Tongue (tissue), 2 donors: Measurements from ENCODE around the gene MS4A15. TPM values are rescaled to one million over a fixed set of nuclear protein-coding genes. Genes with fewer than 3 reads are reported as not detected.
A peak's percentile ranks its signal among the peaks of the same experiment; 100 is the strongest.

Experiments used
- DNase-seq: peaks from one replicate; pipeline ENCODE4 v3.0.0-alpha.2; 2015
- total RNA-seq: library from RNA; depleted of rRNA; stranded (reverse); fragments of >200 nt; gene quantifications from one replicate; pipeline ENCODE4 v1.2.3, GENCODE V29; 2014

MS4A15 gene
- total RNA-seq, 1 donor from 2014 or later: not detected

DNA sequence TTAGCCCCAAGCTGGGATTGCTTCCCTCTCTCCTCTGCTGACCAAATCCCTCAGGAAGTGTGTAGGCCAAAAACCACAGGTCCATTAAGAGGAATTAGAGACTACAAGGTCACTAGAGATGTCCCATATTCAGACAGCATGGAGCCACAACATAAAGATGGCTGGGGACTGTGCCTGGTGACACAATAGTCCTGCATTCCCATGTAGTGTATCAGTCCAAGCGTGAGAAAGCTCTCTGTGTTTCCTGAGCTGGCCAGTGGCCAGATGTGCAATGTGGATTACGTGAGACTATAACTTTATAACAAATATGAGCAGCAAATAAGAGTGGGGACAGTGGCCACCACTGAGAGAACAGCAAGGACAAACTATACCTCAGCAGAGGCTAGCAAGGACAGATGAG, 20.9 kb downstream of the MS4A15 start:
- DNase-seq: peak; percentile 36

DNA sequence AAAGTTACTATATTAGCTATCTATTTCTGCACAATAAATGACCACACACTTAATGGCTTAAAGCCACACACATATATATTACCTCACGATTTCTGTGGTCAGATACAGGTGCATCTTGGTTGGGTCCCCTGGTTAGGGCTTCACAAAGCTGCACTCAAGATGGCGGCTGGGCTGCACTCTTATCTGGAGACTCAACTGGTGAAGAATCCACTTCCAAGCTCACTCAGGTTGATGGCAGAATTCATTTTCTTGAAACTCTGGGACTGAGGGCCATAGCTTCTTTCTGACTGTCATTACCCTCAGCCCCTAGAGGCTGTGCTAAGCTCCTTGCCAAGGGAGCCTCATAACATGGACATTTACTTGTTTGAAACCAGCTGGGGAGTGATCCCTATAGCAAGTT, 23.4 kb downstream of the MS4A15 start:
- DNase-seq: no peak

DNA sequence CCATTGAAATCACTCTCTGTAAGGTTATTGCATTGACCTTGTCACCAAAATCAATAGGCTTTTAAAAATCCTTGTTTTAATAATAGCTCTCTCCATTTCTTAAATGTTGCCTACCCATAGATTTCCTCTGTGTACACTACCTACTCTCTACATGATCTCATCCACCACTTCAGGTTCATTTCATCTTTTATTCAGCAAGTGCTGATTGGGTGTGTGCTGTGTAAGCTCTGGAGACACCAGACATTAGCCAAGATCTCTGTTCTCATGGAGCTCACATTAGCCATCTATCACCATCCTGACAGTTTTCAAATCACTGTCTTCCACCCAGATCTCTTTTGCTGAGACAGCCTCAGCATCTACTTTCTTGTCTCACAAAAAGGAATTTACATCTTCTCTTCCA, 24.1 kb downstream of the MS4A15 start:
- DNase-seq: no peak

DNA sequence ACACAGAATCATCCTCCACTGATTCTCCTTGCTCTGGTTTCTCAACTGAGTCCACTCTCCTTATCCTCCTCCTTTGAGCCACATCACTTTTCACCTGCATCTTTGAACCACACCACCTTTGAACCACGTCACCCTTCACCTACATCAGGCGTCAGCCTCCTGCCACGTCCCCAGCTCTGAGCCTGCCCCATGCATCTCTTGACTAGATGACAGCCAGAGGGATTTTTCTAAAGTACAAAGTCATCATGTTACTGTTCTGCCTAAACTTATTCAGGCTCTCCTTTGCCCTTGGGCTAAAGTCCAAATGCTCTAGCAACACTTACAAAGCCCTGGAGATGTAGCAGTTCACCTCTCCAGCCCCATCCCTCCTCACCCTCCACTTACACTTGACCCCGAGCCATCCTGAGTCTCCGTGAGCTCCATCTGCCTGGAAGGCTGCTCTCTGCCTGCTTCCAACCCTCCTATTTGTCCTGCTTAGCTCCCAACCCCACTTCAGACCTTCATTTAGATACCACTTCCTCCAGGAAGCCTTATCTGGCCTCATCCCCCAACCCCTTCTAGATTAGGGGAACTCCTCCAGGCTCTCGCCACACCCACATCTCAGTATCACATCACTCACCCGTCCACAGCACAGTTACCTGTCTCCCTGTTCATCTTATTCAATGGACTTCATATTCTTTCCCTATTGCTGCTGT, 24.8 kb downstream of the MS4A15 start:
- DNase-seq: no peak

DNA sequence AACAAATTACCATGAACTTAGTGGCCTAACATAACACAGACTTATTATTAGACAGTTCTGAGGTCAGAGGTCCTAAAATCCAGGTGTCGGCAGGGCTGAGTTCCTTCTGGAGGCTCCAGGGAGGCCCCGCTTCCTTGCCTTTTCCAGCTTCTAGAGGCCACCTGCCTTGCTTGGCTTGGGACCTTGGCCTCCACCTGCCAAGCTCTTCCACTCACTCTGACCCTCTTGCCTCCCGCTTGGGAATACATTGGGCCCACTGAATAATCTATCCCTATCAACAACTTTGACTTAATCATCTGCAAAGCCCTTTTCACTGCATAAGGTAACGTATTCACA, 25.3 kb downstream of the MS4A15 start:
- DNase-seq: no peak

DNA sequence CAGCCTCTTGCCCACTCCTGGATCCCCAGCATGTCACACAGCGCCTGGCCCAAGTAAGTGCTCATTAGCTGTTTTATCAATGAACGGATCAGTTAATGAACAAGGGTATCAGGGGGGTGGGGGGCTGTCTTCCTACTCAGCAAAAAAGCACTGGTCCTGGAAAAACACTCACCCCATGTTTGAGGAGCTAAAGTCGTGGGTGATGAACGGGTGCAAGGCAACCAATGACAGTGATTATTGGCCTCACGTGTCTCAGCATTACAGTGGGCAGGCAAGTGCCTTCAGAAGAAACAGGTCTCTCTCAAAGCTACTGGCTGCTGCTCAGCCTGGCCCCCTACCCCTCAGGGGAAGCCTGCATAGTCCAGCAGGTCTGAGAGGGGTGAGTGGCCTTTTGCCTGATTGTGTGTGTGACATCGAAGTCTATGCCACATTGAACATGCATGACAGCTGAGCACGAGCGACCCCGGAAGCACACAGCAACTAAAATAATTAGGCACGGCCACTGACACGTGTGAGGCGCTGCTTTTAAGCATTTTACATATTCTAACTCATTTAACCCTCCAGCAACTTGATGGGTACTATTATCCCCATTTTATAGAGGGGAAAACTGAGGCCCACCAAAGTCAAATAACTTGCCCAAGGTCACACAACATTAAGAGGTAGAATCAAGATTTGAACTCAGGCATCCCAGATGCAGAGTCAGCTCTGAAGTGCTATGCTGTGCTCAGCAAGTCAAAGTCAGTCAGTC, 25.9 kb downstream of the MS4A15 start:
- no peak for DNase-seq

DNA sequence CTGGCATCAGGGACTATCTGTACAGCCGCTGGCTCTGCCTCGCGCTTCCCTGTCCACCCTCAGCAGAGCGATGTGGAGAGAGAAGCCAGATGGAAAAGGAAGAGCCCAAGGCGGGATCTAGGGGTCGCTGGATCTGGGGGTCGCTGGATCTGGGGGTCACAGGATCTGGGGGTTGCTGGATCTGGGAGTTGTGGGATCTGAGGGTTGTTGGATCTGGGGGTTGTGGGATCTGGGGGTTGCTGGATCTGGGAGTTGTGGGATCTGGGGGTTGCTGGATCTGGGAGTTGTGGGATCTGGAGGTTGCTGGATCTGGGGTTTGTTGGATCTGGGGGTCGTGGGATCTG, 26.4 kb downstream of the MS4A15 start:
- DNase-seq: no peak

DNA sequence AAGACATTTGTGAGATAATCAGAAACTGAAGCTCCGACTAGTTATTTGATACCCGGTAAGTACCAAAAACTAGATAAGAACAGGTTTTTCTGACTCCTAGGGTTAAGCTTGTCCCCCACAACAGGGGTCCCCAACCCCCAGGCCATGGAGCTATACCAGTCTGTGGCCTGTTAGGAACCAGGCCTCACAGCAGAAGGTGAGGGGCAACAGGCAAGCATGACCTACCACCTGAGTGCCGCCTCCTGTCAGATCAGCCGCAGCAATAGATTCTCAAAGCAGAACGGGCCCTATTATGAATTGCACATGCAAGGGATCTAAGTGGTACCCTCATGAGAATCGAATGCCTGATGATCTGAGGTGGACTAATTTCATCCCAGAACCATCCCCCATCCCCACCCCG, 27.2 kb downstream of the MS4A15 start:
- no peak for DNase-seq

DNA sequence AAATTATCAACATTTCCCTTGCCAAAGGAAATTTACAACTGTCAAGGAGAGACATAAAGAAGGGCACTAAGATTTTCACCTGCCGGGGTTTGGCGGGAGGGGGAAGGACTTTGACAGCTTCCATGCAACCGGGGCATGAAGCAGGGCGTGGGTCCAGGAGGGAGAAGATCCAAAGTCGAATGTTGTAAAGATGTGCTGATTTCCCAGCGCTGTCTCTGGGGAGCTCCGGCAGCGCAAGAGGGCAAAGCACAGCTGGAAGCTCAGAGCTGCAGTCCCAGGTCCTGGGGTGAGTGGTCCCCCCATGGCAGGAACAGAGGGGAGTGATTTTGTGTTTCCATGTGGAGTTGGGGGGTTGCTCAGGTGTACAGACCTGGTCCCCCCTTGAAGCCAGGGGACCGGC, 28.5 kb downstream of the MS4A15 start, which contains the start of gene MS4A10:
Gene MS4A10, plus strand, starts transcription at position 198 of the 400 bp plus-strand sequence. CDS start 5,003 bp downstream, outside the sequence.
- DNase-seq: no peak

DNA sequence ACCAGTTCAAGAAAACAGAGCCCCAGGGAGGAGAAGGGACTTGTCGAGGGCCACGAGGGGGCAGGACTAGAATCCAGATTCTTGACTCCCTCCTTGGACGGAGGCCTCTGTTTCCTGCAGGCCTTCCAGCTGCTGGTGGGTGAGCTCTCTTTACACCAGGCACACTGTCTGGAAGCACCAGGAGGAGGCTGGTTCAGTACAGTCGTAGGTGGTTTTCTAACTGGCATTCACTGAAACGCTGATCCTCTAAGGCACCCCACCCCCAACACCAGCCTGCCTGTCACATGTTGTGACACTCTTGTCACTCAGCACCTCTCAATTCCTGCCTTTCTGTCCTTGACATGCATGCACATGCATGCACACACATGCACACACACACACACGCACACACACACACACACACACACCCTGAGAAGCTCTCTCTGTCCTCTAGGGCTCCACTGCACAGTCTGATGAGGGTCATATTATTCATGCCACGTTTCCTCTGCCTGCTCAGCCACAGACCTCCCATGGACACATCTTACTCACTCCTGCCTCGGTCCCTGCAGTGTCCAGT, 29.2 kb downstream of the MS4A15 start:
- DNase-seq: peak; percentile 50

DNA sequence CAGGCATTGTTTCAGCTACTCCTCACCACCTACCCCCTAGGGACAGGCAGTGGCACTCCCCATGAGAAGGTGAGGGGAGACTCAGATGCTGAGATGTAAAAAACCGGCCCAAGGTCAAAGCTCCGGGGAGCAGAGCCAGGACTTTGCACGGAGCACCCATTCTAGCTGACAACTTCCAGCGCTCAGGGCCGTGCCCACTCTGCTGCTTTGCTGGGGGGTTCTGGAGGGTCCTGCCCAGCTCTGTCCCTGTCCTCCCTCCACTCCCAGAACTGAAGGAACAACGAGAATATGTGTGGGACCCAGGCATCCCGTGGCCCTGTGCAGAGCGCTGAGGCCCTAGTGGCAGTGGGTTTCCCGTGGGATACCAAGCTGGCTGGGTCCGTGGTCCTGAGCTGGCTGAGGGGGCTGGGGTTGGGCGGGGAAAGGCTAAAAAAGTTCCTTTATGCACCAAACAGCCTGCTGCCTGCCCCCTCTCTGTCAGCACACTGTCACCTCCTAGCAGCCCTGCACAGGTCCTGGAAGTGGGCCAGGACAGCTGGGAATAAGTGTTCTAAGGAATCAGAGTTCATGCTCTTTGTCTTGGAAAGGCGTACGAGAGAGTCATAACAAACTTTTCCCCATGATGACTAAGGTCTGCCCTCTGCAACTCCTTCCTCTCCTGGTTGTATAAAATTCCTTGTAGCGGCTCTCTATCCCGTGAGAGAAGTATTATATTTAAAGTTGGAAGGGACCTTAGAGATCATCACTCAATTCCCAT, 30.3 kb downstream of the MS4A15 start:
- DNase-seq: peak; percentile 93

DNA sequence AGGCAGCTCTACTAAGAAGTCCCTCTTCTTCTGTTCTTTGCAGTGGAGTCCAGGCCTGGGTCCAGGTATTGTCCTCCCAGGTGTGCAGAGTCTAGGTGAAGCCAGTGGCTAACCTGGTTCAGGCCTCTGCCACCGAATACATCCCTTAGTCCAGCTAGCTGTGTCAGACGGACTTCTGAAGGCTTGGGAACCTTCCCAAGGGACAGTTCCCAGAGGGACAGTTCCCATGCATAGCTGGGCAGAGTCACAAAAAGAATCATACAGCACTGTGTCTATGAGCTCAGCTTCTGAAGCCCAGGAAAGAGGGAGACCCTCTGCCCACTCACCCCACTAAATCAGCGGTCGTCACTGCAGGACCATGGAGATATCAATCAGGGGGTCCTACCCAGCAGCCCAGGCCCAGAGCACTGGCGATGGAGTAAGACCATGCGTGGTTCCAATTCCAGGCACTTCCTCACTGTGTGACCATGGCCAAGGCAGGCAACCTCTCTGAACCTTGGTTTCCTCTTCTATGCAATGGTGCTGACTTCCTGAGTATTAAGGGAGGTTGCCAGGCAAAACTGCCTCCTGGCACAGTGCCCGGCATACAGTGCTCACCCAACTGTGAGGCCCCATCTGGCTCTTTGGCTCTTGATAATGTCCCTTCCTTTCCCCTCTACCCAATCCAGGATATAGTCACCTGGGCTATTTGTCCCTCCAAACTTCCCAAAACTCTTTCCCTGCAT, 31.9 kb downstream of the MS4A15 start:
- no peak for DNase-seq

DNA sequence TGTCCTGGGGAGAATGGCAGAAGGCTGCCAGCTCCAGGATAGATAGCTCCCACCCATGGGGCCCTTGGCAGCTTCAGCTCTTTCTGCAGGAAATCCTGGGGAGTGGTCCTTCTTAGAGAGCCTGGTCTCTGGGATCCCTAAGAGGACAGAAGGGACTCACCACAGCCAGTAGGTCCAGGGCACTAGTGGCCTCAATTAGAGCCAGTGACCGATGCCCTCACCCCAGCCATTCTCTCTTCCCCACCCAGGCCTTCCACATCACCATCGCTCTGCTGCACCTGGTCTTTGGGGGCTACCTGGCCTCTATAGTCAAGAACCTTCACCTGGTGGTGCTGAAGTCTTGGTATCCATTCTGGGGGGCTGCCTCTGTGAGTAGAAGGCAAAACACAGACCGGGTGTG, 34.1 kb downstream of the MS4A15 start:
- DNase-seq: no peak

DNA sequence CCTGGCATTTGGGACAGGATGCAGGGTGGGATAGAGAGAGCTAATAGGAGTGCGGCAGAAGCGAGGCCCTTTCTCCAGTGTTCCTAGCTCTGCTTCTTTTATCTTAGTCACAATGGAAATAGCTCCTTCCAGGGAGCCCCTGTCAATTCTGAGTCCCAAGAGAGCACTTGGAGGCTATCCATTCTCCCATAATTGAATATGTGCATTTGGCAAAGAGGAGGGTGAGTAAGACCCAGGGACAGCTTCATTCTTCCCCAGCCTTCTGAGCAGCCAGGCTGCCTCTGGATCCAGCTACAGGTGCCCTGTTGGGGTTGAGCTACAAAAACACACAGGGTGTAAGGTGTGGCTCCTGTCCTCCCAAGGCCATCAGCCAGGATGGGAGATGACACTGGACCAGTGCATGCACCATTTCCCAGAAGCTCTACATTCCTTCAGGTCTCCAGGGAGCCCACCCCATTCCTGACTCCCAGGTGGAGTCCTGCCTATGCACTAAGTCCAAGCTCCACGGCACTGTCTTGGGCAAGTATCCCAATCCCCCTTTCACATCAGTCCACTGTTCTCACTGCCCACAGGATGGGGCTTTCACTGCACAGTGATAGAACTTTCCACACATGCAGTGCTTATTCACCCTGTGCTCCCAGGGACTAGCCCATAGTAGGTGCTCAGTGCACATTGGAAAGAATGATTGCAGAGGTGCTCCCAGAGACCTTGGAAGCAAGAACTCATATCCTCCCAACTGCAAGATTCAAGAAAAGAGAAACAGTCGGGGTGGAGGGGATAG, 34.7 kb downstream of the MS4A15 start:
- no peak for DNase-seq

DNA sequence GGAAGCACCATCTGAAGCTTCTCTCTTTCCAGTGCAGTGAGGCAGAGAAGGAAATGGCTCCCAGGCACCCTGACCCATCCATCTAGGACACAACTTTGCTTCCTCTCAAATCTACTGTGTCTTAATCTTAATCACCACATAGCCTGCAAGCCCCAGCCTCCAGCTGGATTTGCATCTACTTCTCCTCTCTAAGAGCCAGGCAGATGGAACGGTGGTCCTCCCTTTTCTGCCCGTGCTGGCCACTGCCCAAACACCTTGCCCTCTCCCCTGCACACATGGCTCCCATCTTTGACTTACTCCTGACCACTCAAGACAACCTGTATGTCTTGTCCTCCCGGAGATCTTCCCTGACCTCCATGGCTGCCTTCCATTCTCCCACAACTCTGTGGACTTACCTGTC, 35.9 kb downstream of the MS4A15 start:
- no peak for DNase-seq

DNA sequence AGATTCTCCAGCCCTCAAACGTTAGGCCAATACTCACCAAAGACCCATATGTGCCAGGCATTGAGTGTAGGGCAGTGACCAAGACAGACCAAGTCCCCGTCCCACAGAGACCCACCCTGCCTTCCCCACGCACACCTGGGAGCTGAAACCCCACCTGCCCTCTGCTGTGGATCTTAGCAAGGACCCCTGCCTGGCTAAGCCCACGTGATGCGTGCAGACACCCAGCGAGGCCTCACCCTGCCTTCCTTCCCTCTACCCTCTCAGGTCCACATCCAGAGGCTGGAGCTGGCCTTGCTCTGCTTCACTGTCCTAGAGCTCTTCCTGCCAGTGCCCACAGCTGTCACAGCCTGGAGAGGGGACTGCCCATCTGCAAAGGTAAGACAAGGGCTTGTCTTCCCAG, 38.6 kb downstream of the MS4A15 start:
- no peak for DNase-seq

DNA sequence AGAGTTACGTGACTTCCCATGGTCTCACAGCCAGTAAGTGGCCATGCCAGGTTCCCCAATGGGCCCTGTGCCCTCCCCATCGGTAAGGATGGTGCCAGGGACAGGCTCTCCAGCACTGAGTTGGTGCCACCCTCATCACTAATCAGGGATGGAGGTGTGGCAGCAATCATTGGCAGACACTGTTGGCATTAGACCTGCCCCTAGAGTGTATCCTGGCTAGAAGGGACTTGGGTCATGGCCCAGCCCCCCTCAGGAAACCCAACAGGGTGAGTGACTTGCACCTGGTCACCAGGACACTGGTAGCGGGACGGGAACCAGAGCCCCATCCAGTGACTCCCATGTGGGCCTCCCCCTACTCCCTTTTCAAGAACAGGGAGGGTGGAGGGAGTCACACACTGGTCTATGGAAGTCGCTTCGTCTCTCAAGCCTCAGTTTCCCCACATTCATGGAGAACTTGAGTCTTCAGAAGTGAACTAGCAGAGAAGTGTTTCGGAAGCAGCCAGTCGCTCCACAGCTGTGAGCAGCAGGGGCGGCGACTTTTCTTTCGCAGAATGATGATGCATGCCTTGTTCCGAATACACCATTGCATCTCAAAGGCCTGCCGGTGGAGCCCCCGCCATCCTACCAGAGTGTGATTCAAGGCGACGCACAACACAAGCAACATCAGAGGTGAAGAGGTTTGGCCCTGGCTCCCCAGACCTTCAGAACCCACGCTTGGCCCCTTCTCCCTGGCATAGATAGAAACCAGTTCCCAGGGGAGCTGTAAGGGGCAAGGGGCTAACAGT, 41.4 kb downstream of the MS4A15 start:
- no peak for DNase-seq

DNA sequence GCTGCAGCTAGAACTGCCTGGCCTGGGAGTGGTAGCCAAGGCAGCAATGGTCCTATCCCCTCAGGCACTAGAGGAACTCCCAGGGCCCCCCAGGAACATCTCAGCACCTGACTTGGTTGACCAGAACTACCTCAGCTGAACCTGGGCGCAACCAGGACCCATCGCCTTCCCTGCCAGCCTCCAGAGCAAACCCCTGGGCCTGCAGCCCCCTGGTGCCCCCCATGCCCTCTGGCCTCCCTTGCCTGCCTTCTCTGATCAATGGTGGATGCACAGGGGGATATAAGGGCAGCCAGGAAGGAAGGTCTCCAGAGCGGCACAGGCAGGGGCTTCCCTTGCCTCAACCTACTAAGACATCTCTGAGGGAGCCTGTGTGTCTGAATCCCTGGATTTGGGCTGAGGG, 42.0 kb downstream of the MS4A15 start:
- no peak for DNase-seq

DNA sequence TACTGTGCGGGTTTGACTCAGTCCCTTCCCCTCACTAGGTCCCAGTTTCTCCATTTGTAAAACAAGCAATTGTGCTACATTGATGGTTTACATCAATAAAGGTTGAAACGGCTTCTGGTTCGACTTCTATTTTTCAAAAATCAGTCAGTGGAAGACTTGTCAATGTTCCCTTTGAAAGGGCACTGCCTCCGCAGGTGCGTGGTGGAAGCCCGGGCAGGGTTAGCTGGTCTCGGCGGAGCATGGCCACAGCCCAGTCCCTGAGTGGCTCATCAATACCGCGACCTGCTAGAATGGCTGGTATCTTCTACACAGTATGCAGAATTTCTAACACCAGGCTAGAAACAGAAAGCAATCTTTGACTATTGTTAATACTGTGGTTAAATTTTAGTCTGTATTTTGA, 44.5 kb downstream of the MS4A15 start:
- no peak for DNase-seq

DNA sequence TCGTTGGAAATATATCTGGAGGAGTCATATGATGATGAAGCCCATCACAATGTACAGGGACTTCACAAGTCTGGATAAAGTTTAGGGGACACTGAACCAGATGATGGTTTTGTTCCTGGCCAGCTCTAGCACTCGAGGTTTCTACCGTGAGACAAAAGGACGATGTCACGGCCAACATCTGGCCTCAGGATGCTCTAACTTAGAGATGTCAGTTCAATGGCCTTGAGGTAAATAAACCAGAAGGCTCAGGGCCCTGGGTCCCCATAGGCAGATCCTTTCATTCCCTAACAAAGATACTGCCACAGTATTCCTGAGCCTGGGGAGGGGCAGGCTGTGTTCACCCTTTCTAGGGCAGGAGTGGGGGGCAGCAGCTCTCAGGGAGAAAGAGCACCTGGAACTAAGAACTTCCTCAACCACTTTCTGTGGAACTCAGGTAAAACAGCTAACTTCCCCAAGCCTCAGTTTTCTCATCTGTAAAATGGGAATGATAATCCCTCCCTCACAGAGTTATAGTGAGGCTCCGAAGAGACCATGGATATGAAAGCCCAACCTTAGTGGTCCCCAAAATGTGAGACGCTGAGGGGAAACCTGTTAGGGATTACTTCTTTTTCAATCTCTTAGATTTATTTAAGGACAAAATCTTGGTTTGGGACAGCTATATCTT, 46.7 kb downstream of the MS4A15 start:
- DNase-seq: no peak
